ENCODE results near the gene MT3. TPM values are rescaled to one million over a fixed set of nuclear protein-coding genes. Genes with fewer than 3 reads are reported as not detected.

Gene MT3
- total and polyA plus RNA-seq, 2 of the 13 experiments (the other 11 are each of a cell fraction or from before 2014, with no cell fraction given): not detected

DNA sequence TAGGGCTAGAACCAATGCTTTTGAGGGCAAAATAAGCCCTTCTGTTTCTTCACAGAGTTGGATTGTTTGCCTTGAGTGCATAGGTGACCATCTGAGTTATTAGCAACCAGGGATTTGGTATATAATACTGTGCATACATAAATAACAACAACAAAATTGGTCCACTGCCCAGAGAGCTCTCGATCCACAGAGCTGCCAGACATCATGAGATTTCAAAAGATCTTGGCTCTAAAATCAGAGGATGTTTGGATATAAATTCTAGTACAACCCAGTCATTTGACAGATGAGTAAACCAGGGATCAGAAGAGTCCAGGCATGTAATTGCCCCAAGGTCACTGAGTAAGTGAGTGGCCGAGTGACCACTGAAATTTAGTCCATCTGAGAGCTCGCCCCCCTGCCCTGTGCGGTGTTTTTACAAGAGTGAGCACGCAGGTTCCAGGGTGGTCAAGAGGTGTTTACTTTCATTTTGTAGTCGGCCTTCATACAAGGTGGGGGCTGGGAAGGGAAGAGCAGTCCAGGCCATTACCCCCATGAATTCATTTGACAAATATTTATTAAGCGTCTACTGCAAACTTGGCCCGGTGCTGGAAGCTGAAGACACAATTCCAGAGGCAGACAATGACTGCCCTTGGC is 17.3 kb downstream of the MT3 start (continued):
- TF ChIP-seq, protein P1, sequence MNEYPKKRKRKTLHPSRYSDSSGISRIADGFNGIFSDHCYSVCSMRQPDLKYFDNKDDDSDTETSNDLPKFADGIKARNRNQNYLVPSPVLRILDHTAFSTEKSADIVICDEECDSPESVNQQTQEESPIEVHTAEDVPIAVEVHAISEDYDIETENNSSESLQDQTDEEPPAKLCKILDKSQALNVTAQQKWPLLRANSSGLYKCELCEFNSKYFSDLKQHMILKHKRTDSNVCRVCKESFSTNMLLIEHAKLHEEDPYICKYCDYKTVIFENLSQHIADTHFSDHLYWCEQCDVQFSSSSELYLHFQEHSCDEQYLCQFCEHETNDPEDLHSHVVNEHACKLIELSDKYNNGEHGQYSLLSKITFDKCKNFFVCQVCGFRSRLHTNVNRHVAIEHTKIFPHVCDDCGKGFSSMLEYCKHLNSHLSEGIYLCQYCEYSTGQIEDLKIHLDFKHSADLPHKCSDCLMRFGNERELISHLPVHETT (CRISPR knock-in tag; conservative IDR thresholded peaks at IDR 0.05): 0 out of 2 replicates have a peak, but pooled peaks have one; percentile 22
- no peak; the same call in 1 of the 2 replicates for TF ChIP-seq ZNF549 (CRISPR knock-in tag; IDR thresholded peaks at IDR 0.05)
- TF ChIP-seq ELF4 (CRISPR knock-in tag; IDR thresholded peaks at IDR 0.05; ENCODE audit: borderline replicate concordance): 0 out of 2 replicates have a peak, but pooled peaks have one; percentile 6
- no peak for TF ChIP-seq SNAI1 (CRISPR knock-in tag; IDR thresholded peaks at IDR 0.05; ENCODE audit: borderline replicate concordance)
- peak; percentile 79; the same call in 1 of the 2 replicates for TF ChIP-seq ZNF292 (CRISPR knock-in tag; IDR thresholded peaks at IDR 0.05; ENCODE audit: borderline replicate concordance, low read depth)
- no peak for TF ChIP-seq FLYWCH1 (CRISPR knock-in tag; IDR thresholded peaks at IDR 0.05)
- peak; percentile 43 for TF ChIP-seq MEIS2 (CRISPR knock-in tag; IDR thresholded peaks at IDR 0.05)
- peak; percentile 53 for TF ChIP-seq ZNF296 (CRISPR knock-in tag; conservative IDR thresholded peaks at IDR 0.05)
- no peak for TF ChIP-seq STAT5B (CRISPR knock-in tag; IDR thresholded peaks at IDR 0.05)
- no peak for TF ChIP-seq ZNF777 (CRISPR knock-in tag; IDR thresholded peaks at IDR 0.05)
- TF ChIP-seq, protein P2, sequence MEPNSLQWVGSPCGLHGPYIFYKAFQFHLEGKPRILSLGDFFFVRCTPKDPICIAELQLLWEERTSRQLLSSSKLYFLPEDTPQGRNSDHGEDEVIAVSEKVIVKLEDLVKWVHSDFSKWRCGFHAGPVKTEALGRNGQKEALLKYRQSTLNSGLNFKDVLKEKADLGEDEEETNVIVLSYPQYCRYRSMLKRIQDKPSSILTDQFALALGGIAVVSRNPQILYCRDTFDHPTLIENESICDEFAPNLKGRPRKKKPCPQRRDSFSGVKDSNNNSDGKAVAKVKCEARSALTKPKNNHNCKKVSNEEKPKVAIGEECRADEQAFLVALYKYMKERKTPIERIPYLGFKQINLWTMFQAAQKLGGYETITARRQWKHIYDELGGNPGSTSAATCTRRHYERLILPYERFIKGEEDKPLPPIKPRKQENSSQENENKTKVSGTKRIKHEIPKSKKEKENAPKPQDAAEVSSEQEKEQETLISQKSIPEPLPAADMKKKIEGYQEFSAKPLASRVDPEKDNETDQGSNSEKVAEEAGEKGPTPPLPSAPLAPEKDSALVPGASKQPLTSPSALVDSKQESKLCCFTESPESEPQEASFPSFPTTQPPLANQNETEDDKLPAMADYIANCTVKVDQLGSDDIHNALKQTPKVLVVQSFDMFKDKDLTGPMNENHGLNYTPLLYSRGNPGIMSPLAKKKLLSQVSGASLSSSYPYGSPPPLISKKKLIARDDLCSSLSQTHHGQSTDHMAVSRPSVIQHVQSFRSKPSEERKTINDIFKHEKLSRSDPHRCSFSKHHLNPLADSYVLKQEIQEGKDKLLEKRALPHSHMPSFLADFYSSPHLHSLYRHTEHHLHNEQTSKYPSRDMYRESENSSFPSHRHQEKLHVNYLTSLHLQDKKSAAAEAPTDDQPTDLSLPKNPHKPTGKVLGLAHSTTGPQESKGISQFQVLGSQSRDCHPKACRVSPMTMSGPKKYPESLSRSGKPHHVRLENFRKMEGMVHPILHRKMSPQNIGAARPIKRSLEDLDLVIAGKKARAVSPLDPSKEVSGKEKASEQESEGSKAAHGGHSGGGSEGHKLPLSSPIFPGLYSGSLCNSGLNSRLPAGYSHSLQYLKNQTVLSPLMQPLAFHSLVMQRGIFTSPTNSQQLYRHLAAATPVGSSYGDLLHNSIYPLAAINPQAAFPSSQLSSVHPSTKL (CRISPR knock-in tag; IDR thresholded peaks at IDR 0.05): peak; percentile 43; the same call in 1 of the 2 replicates
- TF ChIP-seq NCOR1 (IDR thresholded peaks at IDR 0.05; ENCODE audit: borderline replicate concordance, low read length): peak; percentile 66; the same call in 1 of the 2 replicates
- TF ChIP-seq ZNF619 (CRISPR knock-in tag; IDR thresholded peaks at IDR 0.05): peak; percentile 31; the same call in 1 of the 2 replicates
- no peak for TF ChIP-seq MBNL3 (CRISPR knock-in tag; conservative IDR thresholded peaks at IDR 0.05)
- peak; percentile 75; the same call in 1 of the 2 replicates for TF ChIP-seq ZNF136 (CRISPR knock-in tag; IDR thresholded peaks at IDR 0.05; ENCODE audit: low read depth)
- TF ChIP-seq, protein P3, sequence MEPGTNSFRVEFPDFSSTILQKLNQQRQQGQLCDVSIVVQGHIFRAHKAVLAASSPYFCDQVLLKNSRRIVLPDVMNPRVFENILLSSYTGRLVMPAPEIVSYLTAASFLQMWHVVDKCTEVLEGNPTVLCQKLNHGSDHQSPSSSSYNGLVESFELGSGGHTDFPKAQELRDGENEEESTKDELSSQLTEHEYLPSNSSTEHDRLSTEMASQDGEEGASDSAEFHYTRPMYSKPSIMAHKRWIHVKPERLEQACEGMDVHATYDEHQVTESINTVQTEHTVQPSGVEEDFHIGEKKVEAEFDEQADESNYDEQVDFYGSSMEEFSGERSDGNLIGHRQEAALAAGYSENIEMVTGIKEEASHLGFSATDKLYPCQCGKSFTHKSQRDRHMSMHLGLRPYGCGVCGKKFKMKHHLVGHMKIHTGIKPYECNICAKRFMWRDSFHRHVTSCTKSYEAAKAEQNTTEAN (CRISPR knock-in tag; conservative IDR thresholded peaks at IDR 0.05): no peak
- TF ChIP-seq ZNF816 (CRISPR knock-in tag; IDR thresholded peaks at IDR 0.05; ENCODE audit: borderline replicate concordance): no peak
- TF ChIP-seq ZSCAN25 (CRISPR knock-in tag; IDR thresholded peaks at IDR 0.05): peak; percentile 68
- TF ChIP-seq EP300 (IDR thresholded peaks at IDR 0.05; ENCODE audit: low read depth in 2 of 2, low read length in 2 of 2): peak in 1 of 2 experiments; percentile 62; a peak in 3 of 4 replicates
- TF ChIP-seq EP300 (CRISPR knock-in tag; IDR thresholded peaks at IDR 0.05; ENCODE audit: borderline replicate concordance): no peak
- TF ChIP-seq IKZF1 (IDR thresholded peaks at IDR 0.05): no peak
- TF ChIP-seq ARNTL (CRISPR knock-in tag; IDR thresholded peaks at IDR 0.05): no peak; the same call in 1 of the 2 replicates
- peak; percentile 22 for TF ChIP-seq PHF5A (CRISPR knock-in tag; IDR thresholded peaks at IDR 0.05; ENCODE audit: low read depth, unreplicated experiment)

Measured in HepG2 (cell line).